GM21528 (cell line): ENCODE measurements around the gene SAMD4A.
A peak's percentile ranks its signal among the peaks of the same experiment; 100 is the strongest.

Experiments used
- ATAC-seq: cut with Tn5 transposase; IDR thresholded peaks from one replicate; pipeline ENCODE4 v1.9.1; 2021; ENCODE audit warnings: mild to moderate bottlenecking, moderate library complexity; ENCODE audit not compliant: unreplicated experiment, low FRiP score

The SAMD4A gene

DNA sequence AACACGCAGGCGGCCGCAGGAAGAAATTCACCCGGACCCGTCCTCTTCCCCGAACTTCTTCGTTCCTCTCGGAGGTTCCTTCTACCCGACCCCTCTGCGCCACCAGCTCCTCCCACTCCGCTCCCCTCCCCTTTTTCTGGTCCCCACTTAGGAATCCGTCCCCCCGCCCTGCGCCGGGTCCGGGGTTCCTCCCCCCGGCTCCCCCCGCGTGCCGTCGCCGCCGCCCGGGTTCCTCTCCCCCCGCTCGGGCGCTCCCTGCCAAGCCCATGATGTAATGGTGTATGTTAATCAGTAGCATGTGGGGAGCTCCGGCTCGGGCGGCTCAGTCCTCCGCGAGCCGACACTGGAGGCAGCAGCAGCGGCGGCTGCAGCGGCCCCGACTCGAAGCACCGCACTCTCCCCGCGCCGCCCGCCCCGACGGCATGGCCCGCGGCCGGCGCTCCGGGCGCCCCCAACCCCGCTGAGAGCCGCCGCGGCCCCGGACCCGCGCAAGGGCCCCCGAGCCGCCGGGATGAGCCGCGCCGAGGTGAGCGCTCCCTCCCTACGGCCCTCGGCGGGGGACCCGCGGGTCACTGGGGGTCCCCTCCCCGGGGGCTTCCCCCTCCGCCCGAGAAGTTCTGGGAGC lies 1.0 kb upstream of the SAMD4A start:
- peak; percentile 62 for ATAC-seq

- no peak for ATAC-seq
These were observed 303 bp downstream of the SAMD4A start for GRCh38 chr14:54567224-54567638.

DNA sequence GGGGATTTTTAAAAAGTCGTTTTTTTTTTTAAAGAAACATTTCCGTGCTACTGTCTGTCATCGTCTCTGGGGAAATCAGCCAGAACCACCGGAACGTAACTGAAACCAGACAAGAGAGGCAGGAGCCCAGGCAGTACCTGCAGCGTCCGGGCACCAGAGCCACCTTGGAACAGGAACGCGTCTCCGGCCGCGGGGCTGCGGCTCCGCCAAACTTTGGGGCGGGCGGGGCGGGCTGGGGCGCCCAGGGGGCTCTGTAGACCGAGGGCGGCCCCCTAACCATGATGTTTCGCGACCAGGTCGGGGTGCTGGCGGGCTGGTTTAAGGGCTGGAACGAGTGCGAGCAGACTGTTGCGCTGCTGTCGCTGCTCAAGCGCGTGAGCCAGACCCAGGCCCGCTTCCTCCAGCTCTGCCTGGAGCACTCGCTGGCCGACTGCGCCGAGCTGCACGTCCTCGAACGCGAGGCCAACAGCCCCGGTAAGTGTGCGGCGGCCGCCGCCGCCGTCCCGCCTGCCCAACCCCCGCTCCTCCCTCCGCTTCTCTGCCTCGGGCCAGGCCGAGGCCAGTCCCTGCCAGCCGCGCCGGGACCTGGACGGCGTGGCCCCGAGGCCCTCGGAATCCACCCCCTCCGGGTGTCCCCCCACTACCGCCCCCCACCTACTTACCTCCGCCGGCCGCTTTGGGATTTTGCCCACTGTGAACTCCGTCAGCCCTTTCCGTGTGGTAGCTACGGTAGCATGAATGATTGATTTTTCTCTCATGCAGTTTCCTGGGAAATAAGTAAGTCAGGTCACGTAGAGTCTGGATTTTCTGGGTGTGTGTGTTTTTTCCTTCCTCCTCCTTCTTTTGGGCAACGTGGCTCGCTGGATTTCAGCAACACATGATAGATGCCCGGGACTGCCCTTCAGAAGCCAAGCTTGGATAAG lies 972 bp downstream of the SAMD4A start:
- no peak for ATAC-seq

GRCh38 chr14:54568821-54569595 lies 2.1 kb downstream of the SAMD4A start:
- no peak for ATAC-seq

DNA sequence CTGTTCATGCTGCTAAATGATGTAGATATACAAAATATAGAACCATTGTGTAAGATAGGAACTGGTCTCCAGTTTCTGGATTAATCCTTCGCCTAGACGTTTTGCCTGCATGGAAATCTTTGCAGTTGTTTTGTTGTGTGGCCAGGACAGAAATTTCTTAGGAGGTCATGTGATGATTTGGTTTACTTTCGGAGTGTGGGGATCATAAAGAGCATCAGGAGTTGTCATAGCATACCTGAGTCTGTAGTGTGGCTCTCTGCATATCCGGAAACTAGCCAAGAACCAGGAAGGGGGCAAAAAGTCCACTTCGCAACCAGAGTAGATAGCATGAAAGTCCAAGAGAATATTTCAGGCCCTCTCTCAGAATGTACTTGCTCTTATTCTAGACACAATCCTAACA lies 3.1 kb downstream of the SAMD4A start:
- ATAC-seq: no peak

DNA sequence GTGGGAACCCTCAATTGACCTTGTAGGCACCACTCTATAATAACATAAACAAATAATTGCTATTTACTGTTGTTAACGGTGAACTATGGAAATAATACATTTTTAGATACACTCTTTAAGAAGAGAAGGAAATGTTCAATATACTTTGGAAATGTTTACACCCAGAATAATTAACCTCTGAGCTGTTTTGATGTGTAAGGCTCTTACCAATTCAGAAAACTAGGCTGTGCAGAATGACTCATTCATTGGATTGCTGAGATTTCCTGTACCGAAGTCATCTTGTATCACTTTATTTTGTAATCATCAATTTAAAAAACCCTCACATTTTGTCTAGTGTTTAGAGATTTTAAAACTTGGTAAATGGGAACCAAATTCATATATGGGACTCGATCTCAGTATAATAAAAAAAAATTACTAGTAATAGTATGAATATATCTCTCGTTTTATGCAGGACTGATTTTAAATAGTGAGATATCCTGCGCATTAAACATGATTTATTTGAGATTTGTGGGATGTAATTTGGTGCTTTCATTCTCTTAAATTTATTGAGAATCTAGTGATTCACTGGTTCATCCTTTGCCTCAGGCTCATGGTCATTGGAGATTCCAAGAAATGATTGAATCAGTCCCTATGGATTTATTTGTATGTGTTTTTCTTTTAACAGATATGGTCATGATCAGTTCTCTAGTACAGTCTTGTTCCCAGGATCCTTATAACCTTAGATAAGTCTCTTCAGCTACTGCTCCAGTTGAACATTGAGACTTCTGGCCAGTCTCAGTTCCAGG lies 3.9 kb downstream of the SAMD4A start:
- ATAC-seq: no peak

- no peak for ATAC-seq
These were observed 5.4 kb downstream of the SAMD4A start for GRCh38 chr14:54572316-54572715.

- ATAC-seq: no peak
These were observed 7.6 kb downstream of the SAMD4A start for GRCh38 chr14:54574528-54574927.

DNA sequence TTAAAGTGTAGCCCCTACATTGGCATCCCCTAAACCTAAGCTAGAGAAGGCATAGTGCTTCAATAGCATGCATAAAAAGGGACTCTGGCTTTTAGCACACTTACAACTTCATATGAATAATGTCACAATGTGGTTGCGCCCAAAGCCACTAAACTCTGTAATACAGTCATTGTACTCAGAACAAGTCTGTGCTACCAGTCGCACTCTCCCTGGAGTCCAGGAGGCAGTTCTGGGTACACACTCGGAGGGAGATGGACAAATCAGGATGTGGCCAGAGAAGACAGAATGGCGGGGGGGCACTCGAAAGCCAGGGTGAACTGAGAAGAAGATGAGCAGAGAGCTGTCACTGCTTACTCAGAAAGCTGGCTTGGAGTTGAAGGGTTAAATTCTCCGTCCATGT lies 10.6 kb downstream of the SAMD4A start:
- ATAC-seq: no peak

DNA sequence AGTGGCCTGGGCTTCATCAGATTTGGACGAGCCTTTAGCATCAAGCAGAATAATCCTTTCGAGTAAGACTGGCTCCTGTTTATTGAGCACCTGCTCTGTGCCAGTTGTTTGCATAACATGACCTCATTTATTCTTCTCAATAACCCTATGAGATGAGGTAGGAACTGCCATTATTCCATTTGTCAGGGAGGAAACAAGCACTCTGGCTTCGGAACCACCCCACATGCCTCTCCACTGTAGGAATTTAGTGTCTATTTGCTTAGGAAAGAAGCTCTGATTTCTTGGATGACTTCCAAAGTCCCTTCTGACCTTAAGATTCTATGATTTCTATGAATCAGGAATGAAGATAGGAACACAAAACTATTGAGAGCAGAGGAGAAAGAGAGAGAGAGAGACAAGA lies 11.0 kb downstream of the SAMD4A start:
- no peak for ATAC-seq

DNA sequence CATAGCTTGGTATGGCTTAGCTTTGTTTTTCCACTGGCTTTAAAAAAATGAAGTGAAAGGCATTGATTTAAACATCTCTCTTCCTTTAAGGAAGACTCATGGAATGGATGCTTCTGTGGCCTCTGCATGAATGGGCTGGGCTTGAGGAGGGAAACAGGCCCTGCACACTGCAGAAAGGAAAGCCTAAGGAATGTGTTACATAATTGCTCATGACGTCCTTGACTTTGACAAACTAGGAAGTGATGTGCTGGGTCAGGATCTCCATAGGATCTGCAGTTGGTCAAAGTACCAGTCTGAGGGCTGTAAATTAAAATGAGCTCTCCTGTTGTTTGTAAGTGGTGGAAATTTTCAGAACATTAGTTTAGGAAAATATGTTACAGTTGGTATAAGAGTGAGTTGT lies 12.7 kb downstream of the SAMD4A start:
- ATAC-seq: no peak

DNA sequence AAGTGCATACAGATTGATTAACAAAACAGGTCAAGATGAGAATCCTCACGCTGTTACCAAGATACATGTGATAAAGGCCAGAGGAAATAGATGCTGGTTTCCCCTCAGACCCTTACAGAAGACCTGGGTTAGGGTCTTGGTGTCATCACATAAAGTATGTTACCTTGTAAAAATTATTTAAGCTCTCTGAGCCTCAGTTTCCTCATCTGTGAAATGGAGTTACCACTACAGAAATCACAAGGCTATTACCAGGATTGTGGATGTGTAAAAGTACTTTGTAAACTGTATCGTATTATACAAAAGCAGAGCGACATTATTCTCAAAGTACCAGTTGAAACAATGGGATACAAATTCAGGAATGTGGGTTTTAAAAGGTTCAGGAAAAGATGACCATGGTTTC lies 14.0 kb downstream of the SAMD4A start:
- ATAC-seq: no peak

GRCh38 chr14:54582334-54582733 lies 15.4 kb downstream of the SAMD4A start:
- ATAC-seq: no peak

GRCh38 chr14:54584097-54584496 lies 17.2 kb downstream of the SAMD4A start:
- ATAC-seq: no peak

DNA sequence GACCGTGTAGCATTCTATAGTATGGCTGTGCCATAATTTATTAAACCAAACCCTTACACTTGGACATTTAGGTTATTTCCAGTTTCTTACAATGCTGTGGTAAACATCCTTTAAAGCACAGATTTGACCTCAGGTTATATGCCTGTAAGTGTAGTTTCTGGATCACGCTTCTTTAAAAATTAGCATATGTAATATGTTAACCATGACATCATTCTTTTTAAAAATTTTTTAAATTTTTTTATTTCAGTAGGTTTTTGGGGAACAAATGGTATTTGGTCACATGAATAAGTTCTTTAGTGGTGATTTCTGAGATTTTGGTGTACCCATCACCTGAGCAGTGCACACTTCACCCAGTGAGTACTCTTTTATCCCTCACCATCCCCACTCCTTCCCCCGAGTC lies 18.3 kb downstream of the SAMD4A start:
- no peak for ATAC-seq

DNA sequence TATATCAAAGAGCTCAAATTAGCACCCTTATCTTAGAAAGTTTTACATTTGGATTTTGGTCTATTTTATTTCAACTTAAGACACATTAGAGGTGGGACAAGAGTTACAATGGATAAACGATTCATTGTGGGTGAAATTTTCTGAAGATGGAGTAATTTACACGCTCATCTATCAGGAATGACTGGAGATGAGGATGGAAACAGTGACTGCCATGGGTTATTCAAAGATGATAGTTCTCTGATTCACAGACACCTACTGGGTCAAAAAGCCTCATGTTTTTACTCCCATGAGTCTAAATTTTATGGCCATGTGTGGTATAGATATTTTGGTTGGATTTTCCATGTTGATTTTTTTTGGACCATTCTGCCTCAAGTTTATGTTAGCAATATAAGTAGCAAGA lies 22.1 kb downstream of the SAMD4A start:
- no peak for ATAC-seq

- no peak for ATAC-seq
These were observed 22.9 kb downstream of the SAMD4A start for GRCh38 chr14:54589843-54590242.

DNA sequence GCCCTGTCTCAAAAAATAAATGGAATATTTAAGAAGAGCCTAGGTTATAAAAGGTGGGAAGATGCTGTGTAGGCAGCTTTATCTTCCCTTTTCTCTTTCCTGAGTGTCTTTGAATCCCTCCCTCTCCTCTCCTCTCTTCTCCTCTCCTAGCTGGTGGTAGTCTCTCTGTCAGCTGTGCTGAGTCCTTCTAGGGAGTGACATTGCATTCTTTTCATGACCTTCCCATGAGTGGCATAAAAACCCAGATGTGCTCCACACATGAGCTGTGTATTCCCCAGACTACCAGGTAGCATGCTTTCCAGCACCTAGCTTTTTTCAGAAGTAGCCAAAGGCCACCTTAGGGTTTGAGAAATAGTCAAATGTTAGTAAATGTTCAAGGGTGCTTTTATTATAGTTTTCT lies 23.6 kb downstream of the SAMD4A start:
- ATAC-seq: no peak

GRCh38 chr14:54591461-54591860 lies 24.5 kb downstream of the SAMD4A start:
- ATAC-seq: no peak

DNA sequence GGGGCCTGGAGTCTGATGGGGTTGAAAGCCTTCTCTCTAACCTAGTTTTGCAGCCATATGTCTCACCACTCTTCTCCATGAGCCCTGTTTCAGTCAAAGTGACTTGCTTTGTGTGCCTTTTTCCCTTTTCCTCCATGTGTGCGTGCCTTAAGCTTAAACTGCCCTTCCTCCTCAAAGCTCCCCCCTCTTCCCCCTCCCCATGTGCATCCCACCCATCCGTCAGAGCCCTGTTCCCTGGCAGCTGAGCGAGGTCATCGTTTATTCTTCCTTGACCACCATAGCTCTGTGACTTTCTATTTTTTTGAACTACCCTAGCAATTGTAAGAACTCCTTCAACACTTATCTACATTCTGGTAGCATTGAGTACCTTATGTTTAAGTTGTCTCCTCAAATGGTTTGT lies 24.9 kb downstream of the SAMD4A start:
- ATAC-seq: no peak

DNA sequence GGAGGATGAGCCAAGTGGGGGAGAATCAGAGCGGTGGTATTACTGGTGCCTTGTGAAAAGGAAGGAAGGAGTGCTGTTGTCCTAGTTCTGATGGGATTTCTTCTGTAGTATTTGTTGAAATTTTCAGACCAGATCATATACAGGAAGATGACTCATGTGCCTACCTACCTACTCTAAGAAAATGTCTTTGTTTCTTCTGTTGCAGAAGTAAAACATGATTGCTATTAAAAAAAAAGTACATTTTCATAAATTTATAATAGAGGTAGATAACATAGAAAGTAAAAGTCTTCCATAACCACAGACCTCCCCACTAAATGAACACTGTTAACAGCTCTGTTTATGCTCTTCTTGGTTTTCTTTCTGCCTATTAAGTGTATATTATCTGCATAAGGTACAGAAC lies 26.9 kb downstream of the SAMD4A start:
- no peak for ATAC-seq
